GM19467 (cell line): ENCODE measurements around the gene VEGFB.

Experiments used
- ATAC-seq: cut with Tn5 transposase; IDR thresholded peaks from one replicate; pipeline ENCODE4 v1.9.1; 2021; ENCODE audit warnings: mild to moderate bottlenecking, moderate library complexity; ENCODE audit not compliant: unreplicated experiment

VEGFB gene, protein sequence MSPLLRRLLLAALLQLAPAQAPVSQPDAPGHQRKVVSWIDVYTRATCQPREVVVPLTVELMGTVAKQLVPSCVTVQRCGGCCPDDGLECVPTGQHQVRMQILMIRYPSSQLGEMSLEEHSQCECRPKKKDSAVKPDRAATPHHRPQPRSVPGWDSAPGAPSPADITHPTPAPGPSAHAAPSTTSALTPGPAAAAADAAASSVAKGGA

DNA sequence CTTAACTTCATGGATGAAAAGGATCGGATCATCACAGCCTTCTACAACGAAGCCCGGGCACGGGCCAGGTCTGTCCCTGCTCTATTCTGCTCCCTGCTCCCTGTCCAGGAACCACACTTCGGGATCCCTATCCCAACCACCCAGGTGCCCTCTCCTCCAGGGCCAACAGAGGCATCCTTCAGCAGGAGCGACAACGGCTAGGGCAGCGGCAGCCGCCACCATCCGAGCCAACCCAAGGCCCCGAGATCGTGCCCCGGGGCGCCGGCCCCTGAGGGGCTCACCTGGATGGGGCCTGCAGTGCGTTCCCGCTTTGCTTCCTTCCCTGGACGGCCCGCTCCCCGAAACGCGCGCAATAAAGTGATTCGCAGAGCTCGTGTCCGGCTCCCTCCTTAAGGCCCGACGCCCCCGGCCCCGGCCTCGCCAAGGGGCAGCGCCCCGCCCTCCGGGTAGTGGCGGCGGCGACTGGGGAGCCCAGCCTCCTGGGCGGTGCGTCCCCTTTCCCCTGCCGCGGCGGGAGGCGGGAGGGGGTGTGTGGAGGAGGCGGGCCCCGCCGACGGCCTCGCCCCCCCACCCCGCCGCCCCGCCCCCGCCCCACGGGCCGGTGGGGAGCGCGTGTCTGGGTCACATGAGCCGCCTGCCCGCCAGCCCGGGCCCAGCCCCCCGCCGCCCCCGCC is at the start of gene VEGFB:
TSS of gene VEGFB (plus strand) at position 672 of the 674 bp plus-strand sequence. CDS start 250 bp downstream, outside the sequence.
- no peak for ATAC-seq

DNA sequence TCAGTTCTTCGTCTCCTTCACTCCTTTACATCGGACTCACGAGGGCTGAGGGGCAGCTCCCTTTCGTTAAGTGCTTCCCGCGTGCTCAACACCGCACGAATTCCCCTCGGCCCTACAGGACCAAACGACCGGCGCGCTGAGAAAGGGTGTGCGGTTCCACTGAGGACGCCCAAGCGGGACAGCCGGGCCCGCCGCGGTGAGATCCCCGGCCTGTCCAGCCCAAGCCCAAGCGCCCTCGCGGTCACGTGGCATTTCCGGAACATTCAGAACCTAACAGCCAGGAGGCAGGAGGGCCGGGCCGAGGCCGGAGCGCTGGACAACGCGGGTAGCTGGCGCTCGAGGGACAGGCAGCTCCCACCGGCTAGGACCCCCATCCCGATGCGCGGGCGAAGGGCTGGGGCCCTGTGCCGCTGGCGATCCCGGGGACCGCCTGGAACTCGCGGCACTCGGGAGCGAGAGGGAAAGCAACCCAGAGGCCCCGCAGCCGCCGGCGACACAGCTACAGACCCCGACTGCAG is 49.1 kb upstream of the VEGFB start:
- peak; percentile 26 for ATAC-seq

DNA sequence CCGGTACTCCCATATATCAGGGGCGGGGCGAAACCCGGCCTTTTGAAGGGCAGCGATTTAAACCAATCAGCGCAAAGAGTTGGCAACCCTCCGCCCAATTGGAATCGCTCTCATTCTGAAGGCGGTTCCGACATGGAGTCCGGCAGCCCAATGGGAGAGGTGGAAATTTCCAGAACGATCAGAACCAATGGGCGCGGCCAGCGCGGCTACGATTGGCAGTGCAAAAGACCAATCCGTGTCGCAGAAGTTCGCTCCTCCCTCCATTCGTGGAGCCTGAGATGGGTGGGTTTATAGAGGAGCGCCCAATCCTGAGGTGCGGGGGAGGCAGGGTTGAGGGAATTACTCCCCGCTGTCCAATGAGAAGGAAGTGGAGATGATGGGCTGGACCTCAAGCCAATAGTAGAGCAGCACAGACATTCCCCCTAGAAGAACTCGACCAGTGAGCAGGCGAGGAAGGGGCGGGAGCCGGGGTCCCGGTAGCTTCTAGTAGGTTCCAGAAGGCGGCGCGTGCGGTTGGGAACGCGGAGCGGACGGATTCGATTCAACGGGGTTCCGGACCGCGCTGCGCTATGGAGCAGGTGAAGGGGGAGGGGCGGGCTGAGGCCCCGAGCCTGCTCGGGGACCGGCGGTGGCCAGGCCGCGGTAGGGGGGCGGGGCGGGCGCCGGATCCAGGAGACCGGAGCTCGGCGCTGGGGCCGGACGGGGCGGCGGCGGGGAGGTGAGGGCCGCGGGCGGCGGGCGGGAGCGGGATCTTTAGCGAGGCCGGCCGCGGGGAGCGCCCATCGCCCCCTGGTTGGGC is 48.5 kb upstream of the VEGFB start, which contains the start of gene STIP1:
TSS of gene STIP1 (plus strand) at position 479 of the 799 bp plus-strand sequence. CDS start at position 570, 91 bp downstream.
- ATAC-seq: peak; percentile 80

DNA sequence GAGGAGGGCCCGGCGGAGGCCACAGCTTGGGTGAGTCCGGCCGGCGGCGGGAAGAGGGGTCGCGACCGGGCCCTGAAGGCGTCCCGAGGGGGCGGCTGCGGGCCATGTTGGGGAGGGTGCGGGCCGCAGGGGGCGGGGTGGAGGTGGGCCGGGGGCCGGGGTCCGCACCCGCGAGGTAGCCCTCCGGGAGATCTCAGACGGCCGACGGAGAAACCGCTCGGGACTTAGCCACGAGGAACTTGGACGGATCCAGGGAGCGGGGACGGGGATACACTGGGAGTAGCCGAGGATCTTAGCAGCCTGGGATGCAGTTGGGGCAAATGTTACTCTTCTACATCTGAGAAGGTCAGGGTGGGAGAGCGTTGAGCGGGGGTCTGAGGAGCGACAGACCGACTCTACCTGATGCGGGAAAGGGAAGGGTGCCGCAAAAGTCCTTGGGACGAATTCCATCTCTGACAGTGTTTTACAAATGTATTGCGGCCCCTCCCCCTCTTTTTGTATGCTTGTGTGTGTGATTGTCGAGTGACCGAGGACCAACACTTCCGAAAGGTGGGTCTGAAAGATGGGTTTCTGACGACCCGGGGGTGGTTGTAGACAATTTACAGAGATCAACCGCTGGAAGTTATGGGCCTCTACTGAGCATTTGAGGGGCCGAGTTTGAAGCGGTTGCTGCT is 47.8 kb upstream of the VEGFB start:
- no peak for ATAC-seq

DNA sequence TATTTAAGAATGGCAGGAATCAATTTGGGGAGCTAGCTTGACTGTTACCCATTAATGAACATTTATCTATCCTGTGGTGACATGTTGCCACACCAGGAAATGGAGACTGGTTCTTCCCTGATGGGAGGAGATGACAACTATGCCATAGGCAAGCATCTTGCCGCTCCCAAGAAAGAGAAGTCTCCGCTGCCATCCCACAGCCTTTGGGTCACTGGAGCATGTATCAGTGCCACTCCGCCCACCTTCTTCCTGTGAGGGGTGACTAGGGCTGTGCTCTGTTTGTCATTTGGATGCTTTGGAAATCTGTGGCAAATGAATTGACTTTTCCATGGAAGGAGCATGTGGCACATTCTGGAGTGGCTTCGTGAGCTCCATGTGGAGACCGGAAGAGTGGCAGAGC is 42.0 kb upstream of the VEGFB start:
- no peak for ATAC-seq

DNA sequence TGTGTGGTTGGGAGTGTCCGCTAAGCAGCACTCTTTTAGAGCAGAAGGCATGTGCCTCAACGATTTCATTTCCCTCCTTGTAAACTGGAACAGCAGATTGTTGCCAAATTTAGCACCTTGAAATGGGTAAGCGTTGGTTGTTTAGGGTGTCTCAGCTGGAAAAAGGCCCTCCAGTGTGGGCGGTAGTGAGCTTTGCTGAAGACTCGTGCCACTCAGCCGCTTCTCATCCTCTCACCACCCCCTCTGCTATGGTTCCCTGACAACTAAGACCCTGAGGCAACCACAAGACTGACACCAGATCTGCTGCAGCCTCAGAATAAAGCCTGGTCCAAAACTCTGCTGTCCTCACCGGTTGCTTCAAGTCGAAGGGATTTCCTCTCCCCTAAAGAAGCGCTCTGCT is 37.8 kb upstream of the VEGFB start:
- no peak for ATAC-seq

DNA sequence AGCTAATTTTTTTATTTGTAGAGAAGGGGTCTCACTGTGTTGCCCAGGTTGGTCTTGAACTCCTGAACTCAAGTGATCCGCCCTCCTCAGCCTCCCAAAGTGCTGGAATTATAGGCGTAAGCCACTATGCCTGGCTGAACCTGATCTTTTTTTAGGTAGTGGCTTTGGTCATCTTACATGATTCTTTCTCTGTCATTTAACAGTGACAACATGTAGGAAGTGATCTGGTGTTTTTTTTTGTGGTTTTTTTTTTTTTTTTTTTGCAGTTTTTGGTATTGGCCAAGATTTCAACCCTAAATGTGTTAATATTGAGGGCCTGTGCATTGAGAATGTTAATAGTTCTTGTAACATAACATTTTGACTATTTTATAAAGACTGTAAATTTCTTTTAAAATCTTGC is 35.9 kb upstream of the VEGFB start:
- no peak for ATAC-seq

DNA sequence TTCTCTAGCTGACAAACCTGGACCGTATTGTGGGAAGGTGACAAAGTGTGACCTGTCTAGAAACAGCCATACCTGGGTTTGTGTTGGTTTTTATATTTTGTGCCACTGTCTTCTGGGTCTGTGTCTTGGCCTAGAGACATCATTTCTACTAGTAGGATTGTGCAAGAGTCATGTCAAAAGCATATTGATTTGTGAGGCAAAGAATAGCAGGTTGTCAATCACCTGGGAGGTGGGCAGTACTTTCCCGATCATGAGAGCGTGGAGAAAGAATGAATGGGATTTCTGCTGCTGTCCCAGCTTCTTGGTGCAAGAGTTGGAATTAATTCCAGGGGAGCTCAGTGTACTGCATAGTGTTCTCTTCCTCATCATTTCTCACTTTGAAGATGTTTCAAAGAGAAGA is 32.8 kb upstream of the VEGFB start:
- no peak for ATAC-seq

DNA sequence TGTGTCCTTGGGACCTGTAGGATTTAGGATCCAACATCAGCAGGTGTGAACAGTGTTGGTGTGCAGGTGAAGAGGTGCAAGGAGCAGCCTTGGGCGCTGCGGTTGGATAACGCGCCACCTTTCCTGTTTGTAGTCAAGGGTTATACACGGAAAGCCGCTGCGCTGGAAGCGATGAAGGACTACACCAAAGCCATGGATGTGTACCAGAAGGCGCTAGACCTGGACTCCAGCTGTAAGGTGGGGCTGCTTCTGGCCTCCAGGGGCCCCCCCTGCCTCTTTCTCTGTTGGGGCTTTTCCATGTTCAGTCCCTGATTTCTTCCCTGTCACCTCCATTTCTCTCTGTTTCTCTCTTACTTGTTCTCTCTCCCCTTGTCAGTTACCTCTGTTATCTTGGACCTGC is 31.4 kb upstream of the VEGFB start:
- no peak for ATAC-seq

DNA sequence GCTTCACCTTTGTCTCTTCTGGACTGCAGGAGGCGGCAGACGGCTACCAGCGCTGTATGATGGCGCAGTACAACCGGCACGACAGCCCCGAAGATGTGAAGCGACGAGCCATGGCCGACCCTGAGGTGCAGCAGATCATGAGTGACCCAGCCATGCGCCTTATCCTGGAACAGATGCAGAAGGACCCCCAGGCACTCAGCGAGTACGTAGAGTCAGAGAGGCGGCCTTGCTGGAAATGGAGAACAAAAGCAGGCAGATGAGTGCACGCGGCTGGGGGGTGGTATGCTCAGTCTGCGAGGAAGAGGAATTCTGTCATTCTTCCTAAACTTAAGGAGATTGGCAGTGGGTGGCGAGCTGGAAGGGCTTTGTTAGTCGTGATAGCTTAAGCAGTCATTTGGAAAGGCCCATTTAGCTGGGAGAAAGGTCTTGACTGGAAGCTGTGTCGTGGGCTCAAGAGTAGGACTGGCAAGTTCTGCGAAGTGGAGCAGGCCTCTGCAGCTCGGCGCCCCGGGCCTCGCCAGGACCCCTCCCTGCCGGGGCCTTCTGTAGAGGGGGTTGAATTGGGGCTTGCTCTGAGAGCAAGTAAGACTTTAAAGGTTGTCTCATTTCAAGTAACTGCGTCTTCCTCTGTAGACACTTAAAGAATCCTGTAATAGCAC is 30.8 kb upstream of the VEGFB start:
- no peak for ATAC-seq

DNA sequence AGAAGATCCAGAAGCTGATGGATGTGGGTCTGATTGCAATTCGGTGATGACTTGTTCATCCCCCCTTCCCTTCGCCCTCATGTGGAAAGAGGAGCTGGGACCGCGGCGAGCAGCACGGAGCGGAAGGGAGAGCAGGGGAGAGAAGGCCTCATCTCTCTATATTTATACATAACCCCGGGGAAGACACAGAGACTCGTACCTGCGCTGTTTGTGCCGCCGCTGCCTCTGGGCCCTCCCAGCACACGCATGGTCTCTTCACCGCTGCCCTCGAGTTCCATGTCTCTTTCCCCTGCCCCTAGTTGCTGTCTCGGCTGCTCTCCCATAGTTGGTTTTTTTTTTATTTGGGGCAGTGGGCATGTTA is 30.3 kb upstream of the VEGFB start:
- ATAC-seq: no peak

DNA sequence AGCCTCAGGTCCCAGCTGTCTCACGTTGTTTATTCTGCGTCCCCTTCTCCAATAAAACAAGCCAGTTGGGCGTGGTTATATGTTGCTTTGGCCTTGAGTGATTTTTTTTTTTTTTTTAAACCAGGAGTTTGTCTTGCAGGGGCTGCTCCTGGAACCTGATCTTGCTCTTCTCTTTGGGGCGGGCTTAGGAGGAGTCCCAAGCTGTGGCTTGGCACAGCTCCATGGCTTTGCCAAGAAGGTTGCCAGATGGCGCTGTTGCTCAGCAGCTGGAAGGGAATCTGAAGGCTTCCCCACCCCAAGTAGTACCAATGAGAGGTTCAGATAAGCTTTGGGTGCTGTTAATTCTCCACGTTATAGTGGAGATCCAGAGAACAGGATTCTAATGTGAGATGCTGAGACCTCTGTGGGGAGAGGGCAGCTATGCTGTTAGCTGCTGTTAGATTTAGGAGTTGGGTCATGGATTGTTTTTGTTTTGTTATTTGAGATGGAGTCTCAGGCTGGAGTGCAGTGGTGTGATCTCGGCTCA is 29.9 kb upstream of the VEGFB start:
- no peak for ATAC-seq

DNA sequence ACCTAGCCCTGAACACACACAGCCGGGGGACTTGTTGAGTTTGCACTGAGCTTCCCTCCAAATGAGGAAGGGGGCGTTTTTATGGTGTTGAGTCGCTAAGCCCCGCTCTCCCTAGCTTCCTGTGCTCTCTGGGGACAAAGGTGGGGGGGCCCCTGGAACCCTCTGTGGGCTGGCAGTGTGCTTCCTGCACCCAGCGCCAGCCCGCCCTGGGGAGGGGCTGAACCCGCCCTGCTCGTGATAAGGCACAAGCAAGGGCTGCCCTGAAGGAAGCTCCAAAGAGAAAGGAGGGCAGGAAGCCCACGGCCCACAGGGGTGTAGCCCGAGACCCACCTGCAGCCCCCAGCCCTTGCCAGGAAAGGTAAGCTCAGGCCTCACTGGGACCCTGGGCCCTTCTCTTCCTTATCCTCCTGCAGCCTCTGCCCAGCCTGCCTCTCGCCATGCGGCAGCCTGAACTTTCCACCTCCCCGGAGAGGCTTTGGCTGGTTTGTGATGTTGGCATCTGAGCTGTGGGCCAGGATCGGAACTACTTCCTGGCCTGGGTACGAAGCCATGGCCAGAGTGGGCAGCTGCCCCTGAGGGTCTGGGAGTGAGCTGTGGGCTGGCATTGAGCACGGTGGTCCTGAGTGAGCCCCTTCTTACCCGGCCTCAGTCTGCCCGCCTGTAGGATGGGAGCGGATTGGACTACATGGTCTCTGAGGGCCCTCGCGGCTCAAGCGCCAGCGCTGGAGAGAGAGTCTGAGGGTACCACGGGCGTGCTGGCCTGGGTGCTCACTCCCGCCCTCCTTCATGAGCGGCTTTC is 27.7 kb upstream of the VEGFB start, which contains the start of gene FERMT3:
TSS of gene FERMT3 (plus strand) at position 265 of the 799 bp plus-strand sequence. CDS start 644 bp downstream, outside the sequence.
- no peak for ATAC-seq

DNA sequence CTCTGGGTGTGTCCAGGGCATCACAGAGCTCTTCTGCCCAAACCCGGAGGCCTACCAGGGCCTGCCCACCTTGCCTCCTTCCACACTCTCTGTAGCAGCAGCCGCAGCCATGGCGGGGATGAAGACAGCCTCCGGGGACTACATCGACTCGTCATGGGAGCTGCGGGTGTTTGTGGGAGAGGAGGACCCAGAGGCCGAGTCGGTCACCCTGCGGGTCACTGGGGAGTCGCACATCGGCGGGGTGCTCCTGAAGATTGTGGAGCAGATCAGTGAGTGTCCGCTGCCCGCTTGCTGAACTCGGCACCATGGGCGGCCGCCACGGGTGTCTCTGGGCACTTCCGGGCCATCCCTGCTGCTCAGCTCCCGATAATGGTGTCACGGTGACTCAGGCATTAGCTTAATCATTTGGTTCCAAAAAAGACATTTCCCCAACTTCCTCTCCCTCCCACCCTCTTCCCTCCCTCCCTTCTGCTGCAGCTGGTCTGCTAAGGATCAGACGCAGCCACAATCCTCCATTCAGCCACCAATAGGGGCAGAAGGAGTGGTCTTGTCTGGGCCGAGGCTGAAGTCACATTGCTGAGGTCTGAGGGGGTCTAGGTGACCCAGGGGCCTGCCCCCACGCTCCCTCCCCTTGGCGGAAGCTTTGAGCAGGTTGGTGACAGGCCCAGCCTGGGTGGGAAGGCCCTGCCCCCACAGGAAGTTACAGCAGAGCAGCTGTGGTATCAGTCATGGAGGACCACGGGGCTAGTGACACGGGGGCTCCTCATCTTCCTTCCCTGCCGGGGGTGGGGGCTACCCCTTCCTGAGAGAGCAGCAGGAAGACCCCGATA is 26.9 kb upstream of the VEGFB start:
- no peak for ATAC-seq

DNA sequence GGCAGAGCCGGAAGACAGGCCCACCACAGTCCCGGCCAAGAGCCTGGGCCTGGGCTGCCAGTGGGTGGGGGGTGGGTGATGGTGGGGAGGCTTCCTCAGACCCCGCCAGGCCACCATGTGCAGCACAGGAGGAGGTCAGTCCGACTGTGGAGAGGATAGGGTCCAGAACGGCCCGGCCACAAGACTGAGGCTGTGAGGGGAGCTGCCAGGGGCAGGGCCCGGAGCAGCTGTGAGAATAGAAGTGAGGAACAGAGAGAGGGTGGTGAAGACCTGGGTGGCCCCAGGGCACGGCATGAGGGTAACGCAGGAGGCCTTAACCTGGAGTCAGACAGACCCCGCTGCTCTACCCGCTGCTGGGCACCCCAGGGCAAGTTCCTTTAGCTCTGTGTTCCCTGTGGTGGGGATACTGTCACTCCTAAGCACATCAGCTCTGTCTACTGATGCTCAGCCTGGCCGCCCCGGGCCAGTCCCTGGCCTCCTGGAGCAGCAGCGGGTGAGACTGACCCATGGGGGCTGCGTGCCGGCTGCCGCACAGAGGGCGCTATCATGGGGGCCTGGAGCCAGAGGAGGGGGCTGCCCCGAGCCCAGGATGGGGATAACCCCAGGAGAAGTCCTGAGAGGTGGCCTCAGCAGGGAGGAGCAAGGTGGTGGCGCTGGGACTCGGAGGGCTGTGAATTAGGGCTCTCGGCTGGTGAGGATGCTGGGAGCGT is 26.1 kb upstream of the VEGFB start:
- no peak for ATAC-seq

DNA sequence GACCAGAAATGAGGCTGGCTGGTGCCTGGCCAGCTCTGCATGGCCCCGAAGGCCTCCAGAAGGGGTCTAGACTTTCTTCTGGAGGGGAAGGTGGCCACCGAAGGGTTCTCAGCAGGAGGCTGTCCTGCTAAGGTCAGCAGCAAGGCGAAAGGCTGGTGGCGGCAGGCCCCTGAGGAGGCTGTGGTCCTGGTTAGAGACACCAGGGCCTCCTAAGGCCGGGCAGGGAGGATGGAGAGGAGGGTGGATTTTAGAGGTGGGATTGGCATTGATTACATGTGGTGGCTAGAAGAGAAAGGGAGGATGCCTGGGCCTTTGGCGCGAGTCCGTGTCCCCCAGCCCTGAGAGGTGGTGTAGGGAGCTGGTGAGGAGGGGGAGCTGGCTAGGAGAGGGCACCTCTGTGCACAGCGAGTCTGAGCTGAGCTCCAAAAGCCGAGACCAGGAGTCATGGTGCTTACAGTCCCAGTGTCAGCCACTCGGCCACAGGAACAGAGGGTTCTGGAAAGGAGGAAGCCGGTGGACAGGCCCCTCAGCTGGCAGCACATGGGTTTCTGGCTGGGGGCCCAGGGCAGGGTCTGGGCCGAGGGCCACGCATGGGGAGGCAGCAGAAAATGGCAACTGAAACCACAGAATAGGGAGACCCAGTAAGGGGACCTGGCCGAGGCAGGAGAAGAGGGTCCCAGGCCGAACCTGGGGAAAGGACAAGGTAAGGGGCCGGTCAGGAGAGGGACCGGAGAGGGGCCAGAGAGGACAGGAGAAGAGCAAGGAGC is 25.4 kb upstream of the VEGFB start:
- ATAC-seq: no peak

DNA sequence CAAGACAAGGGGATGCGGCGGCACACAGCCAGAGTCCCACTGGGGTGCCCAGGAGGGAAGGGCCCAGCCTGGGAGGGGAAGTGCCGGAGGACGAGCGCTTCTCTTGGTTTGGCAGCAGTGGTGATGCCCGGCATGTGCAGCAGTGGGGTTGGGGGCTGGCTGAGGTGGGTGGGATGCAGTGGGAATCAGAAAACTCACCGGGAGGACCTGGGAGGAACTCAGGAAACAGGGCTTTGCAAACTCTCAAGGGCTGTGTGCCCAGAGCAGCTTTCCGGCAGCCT is 24.9 kb upstream of the VEGFB start:
- no peak for ATAC-seq
